A549 (cell line): ENCODE data around the gene ABHD12. TPM values are rescaled to one million over a fixed set of nuclear protein-coding genes. Genes with fewer than 3 reads are reported as not detected.

Experiments used
- ATAC-seq, 2 experiments: fragments of 200-7000 bp in 1 of 2; fragments of >200 bp in 1 of 2; cut with Nextera tagmentation in 1 of 2; cut with Tn5 transposase in 1 of 2; 3 replicates each; pipeline versions ENCODE4 v1.8.0 to v1.9.1; 2018 to 2020; ENCODE audit warnings: mild to moderate bottlenecking in 1 of 2, moderate library complexity in 1 of 2
- CTCF ChIA-PET: fragments of 300-600 bp; sonication (Branson Sonifier 250); formaldehyde crosslinking; extraction: SDS; loops from one replicate; lab custom pipeline; 2021; ENCODE audit warnings: antibody characterized with exemption, inconsistent platforms; lab: Yijun Ruan, JAX
- POLR2A ChIA-PET: fragments of 350-600 bp; formaldehyde crosslinking; extraction: SDS; loops from one replicate; lab custom pipeline; 2021; ENCODE audit warnings: antibody characterized with exemption, inconsistent platforms; lab: Yijun Ruan, JAX
- DNase-seq, 2 experiments: peaks; one replicate each; pipeline versions ENCODE4 v3.0.0 to v3.0.0-alpha.2; 2011 to 2016; ENCODE audit warnings: low read depth in 1 of 2, low spot score in 1 of 2
- FAIRE-seq: peaks from 2 replicates; lab custom pipeline; 2011; peaks lifted over from hg19 to GRCh38; lab: Jason Lieb, UNC
- H3K27ac ChIP-seq, 2 experiments: fragments of >200 bp; sonication (Bioruptor Twin); formaldehyde crosslinking; 3 replicates each; pipeline ENCODE4 v1.5.1; 2016 to 2017
- H3K4me1 ChIP-seq: fragments of >200 bp; sonication (Bioruptor Twin); formaldehyde crosslinking; 3 replicates; pipeline ENCODE4 v1.6.1; 2016
- H3K4me2 ChIP-seq: fragments of >200 bp; sonication (Bioruptor Twin); formaldehyde crosslinking; 3 replicates; pipeline ENCODE4 v1.6.1; 2016
- H3K4me3 ChIP-seq: fragments of >200 bp; sonication (Bioruptor Twin); formaldehyde crosslinking; 3 replicates; pipeline ENCODE4 v1.5.1; 2016
- H3K9me3 ChIP-seq: fragments of >200 bp; sonication (Bioruptor Twin); formaldehyde crosslinking; 3 replicates; pipeline ENCODE4 v1.6.1; 2016
- CHD2 ChIP-seq: fragments of 150-350 bp; IDR thresholded peaks from 2 replicates; pipeline ENCODE4 v1.6.1; 2014; ENCODE audit warnings: low read length; ENCODE audit not compliant: partially characterized antibody
- CHD4 ChIP-seq: fragments of 200-600 bp; sonication (generic); IDR thresholded peaks from 2 replicates; pipeline ENCODE4 v1.6.1; 2016; ENCODE audit warnings: antibody characterized with exemption, mild to moderate bottlenecking, borderline replicate concordance
- EHF ChIP-seq: fragments of 250-450 bp; sonication (Bioruptor Pico); IDR thresholded peaks from 2 replicates; pipeline ENCODE4 v1.5.0; 2020; ENCODE audit warnings: mild to moderate bottlenecking
- ESRRA ChIP-seq: fragments of 150-350 bp; IDR thresholded peaks from 2 replicates; pipeline ENCODE4 v1.6.1; 2014; ENCODE audit warnings: mild to moderate bottlenecking, low read length, borderline replicate concordance
- FOSL2 ChIP-seq, 2 experiments: fragments of 450-650 bp in 1 of 2; fragments of >200 bp in 1 of 2; sonication (Bioruptor Twin) in 1 of 2; formaldehyde crosslinking; IDR thresholded peaks; 2 replicates each; pipeline versions ENCODE4 v1.5.0 to v1.6.1; 2016 to 2020; ENCODE audit warnings: mild to moderate bottlenecking in 1 of 2, moderate library complexity in 1 of 2
- FOXS1 ChIP-seq: fragments of 250-450 bp; sonication (Bioruptor Pico); IDR thresholded peaks from 2 replicates; pipeline ENCODE4 v1.5.0; 2020; ENCODE audit warnings: mild to moderate bottlenecking, moderate library complexity
- HEYL ChIP-seq: fragments of 250-450 bp; sonication (Bioruptor Pico); IDR thresholded peaks from 2 replicates; pipeline ENCODE4 v1.8.0; 2021; ENCODE audit warnings: mild to moderate bottlenecking, moderate library complexity
- HMGXB4 ChIP-seq: fragments of 250-450 bp; sonication (Bioruptor Pico); IDR thresholded peaks from 2 replicates; pipeline ENCODE4 v1.5.0; 2021; ENCODE audit warnings: mild to moderate bottlenecking, moderate library complexity, borderline replicate concordance
- HOXB13 ChIP-seq: fragments of 250-450 bp; sonication (Bioruptor Pico); IDR thresholded peaks from 2 replicates; pipeline ENCODE4 v1.5.0; 2020; ENCODE audit warnings: low read depth, mild to moderate bottlenecking, moderate library complexity
- MYC ChIP-seq: IDR thresholded peaks from 2 replicates; pipeline ENCODE4 v1.6.1; 2012; ENCODE audit warnings: mild to moderate bottlenecking, inconsistent platforms, low read length, improper control_type of control experiment, borderline replicate concordance
- REST ChIP-seq: fragments of 200-600 bp; sonication (generic); IDR thresholded peaks from 2 replicates; pipeline ENCODE4 v1.6.1; 2016; ENCODE audit warnings: antibody characterized with exemption, mild to moderate bottlenecking, moderate library complexity
- WGBS: methylation state at CpG from one replicate; pipeline ENCODE4 v1.1.6; 2017; ENCODE audit errors: missing lambda C conversion rate; 5-methylcytosine and 5-hydroxymethylcytosine counted together
- polyA plus RNA-seq, 4 experiments: library from polyadenylated mRNA; depleted of rRNA in 3 of 4; stranded (reverse); fragments of >200 nt; fragmentation: RNase III in 1 of 4; extraction: RNeasy Plus Mini Kit Qiagen cat#74134 plus additional on column Dnase treatment in 1 of 4; gene quantifications; 2 replicates in 3 of 4; 3 replicates in 1 of 4; pipeline ENCODE4 v1.2.3, GENCODE V29; 2011 to 2017
- TF ChIP-seq, protein P1 (sequence below): fragments of 450-650 bp; IDR thresholded peaks from 2 replicates; pipeline ENCODE4 v1.6.1; 2014; ENCODE audit warnings: antibody characterized with exemption
- TF ChIP-seq, protein P2 (sequence below): fragments of >200 bp; sonication (Bioruptor Twin); formaldehyde crosslinking; IDR thresholded peaks from 3 replicates; pipeline ENCODE4 v1.6.1; 2016
- TF ChIP-seq, protein P3 (sequence below): fragments of 250-450 bp; sonication (Bioruptor Pico); IDR thresholded peaks from 2 replicates; pipeline ENCODE4 v1.5.0; 2020; ENCODE audit warnings: low read depth, mild to moderate bottlenecking, moderate library complexity

Gene ABHD12
- polyA plus RNA-seq, 2 of the 4 experiments (the other 2 are of a cell fraction): 54.3 to 101 TPM

DNA sequence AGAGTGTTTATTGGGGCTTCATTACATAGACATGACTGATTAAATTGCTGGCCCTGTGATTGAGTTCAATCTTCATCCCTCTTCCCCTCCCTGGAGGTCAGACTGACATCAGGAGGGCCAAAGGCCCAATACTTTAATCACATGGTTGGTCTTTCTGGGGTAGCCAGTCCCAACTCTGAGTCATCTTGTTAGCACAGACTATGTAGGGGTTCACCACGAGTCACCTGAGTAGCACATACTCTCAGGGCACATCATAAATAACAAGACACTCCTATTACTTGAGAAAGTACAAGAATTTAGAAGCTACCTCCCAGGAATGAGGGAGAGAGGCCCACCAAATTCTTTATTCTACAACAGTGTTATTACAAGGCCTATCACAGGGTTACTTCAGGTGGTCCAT is 28.1 kb upstream of the ABHD12 start:
- no peak for DNase-seq
- no peak overlapping the region for H3K4me3 ChIP-seq
- WGBS: 53% methylated on average over 1 of the region's 1 CpG
- ChIA-PET CTCF (interaction anchor here (0.9 to 2.2 kb wide), 3 partner anchors 10 to 125 kb away, joined by 4 to 5 read pairs (median 5); no protein-coding TSS in a partner anchor), POLR2A (interaction anchor here (1.1 kb wide), 1 partner anchor 11 kb away, joined by 5 read pairs; the partner anchor contains the start of gene GINS1)
- peaks cover 8% of the 10 kb centered on the region for H3K4me1 ChIP-seq
- FAIRE-seq: no peak
- TF ChIP-seq FOSL2 (IDR thresholded peaks at IDR 0.05): 0 out of 2 replicates have a peak, but pooled peaks have one; percentile 3
- TF ChIP-seq FOSL2 (CRISPR knock-in tag; IDR thresholded peaks at IDR 0.05): no peak
- no peak for TF ChIP-seq CHD2
- no peak for TF ChIP-seq EHF
- TF ChIP-seq REST: no peak
- TF ChIP-seq, all 56 proteins: peak for 1
- ATAC-seq: no peak; a peak in 1 of 6 replicates
- no peak overlapping the region for H3K4me2 ChIP-seq
- H3K27ac ChIP-seq: no peak overlapping the region
- no peaks in the 10 kb centered on the region for H3K9me3 ChIP-seq

- H3K4me3 ChIP-seq: peak overlapping the region; percentile 81
- FAIRE-seq (no peak), DNase-seq (no peak), ATAC-seq (no peak)
- POLR2A ChIA-PET: interaction anchor here (0.8 kb wide), 1 partner anchor 18 kb away, joined by 3 read pairs; the partner anchor contains the start of gene ABHD12
- H3K4me1 ChIP-seq: peaks cover 17% of the 10 kb centered on the region
- 86% methylated on average over 5 of the region's 5 CpGs for WGBS
- CTCF ChIA-PET: interaction anchor here (1.0 to 4.4 kb wide), 13 partner anchors 9 to 414 kb away, joined by 3 to 44 read pairs (median 3); no protein-coding TSS in a partner anchor
- H3K4me2 ChIP-seq: peak overlapping the region; percentile 93
- TF ChIP-seq, protein P1, sequence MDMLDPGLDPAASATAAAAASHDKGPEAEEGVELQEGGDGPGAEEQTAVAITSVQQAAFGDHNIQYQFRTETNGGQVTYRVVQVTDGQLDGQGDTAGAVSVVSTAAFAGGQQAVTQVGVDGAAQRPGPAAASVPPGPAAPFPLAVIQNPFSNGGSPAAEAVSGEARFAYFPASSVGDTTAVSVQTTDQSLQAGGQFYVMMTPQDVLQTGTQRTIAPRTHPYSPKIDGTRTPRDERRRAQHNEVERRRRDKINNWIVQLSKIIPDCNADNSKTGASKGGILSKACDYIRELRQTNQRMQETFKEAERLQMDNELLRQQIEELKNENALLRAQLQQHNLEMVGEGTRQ: peak; percentile 27; the same call in 1 of the 2 replicates
- TF ChIP-seq, protein P2, sequence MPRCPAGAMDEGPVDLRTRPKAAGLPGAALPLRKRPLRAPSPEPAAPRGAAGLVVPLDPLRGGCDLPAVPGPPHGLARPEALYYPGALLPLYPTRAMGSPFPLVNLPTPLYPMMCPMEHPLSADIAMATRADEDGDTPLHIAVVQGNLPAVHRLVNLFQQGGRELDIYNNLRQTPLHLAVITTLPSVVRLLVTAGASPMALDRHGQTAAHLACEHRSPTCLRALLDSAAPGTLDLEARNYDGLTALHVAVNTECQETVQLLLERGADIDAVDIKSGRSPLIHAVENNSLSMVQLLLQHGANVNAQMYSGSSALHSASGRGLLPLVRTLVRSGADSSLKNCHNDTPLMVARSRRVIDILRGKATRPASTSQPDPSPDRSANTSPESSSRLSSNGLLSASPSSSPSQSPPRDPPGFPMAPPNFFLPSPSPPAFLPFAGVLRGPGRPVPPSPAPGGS: no peak
- TF ChIP-seq, protein P3, sequence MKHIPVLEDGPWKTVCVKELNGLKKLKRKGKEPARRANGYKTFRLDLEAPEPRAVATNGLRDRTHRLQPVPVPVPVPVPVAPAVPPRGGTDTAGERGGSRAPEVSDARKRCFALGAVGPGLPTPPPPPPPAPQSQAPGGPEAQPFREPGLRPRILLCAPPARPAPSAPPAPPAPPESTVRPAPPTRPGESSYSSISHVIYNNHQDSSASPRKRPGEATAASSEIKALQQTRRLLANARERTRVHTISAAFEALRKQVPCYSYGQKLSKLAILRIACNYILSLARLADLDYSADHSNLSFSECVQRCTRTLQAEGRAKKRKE (CRISPR knock-in tag): no peak
- peaks cover 7% of the 10 kb centered on the region for H3K9me3 ChIP-seq
- H3K27ac ChIP-seq: peak overlapping the region; percentile 85 to 90; a peak in 4 of 6 replicates
These were observed 18.3 kb upstream of the ABHD12 start for GRCh38 chr20:25408890-25409289.

DNA sequence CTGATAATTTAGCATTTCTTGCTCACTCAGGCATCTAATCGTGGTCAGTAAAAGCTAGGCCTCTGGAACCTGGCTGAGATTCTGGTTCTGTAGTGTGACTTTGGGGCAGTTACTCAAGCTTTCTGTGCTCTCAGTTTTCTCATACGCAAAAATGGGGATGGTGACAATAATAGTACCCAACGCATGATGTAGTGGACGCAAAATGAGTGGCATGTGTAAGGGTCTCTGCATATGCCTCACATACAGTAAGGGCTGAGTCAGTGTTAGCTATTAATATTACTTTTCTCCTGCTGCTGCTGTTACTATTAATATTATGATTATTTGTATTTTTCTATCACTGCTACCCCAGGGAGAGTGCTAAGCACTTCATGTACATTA is 17.5 kb upstream of the ABHD12 start:
- peak in 1 of 2 experiments; percentile 14; a peak in 2 of 6 replicates for ATAC-seq
- peak overlapping the region; percentile 93 for H3K4me2 ChIP-seq
- ChIA-PET POLR2A (interaction anchor here (0.8 to 1.3 kb wide), 3 partner anchors 11 to 25 kb away, joined by 3 to 5 read pairs (median 3); partner anchors contain the start of gene ABHD12), CTCF (interaction anchor here (0.7 to 4.4 kb wide), 13 partner anchors 9 to 413 kb away, joined by 3 to 44 read pairs (median 3); no protein-coding TSS in a partner anchor)
- peaks cover 17% of the 10 kb centered on the region for H3K4me1 ChIP-seq
- DNase-seq: no peak
- H3K4me3 ChIP-seq: peak overlapping the region; percentile 81
- TF ChIP-seq, protein P3 (CRISPR knock-in tag): no peak
- TF ChIP-seq MYC: no peak
- no peak for TF ChIP-seq CHD4
- no peak for TF ChIP-seq ESRRA
- TF ChIP-seq HEYL (CRISPR knock-in tag): no peak
- TF ChIP-seq HMGXB4 (CRISPR knock-in tag): no peak
- no peak for TF ChIP-seq HOXB13 (CRISPR knock-in tag)
- no peak for TF ChIP-seq FOXS1
- WGBS: under 1% methylated on average over 4 of the region's 4 CpGs
- H3K27ac ChIP-seq: peak overlapping the region; percentile 85 to 90
- H3K9me3 ChIP-seq: peaks cover 14% of the 10 kb centered on the region
- FAIRE-seq: no peak
